Peyer's patch (tissue), 4 donors: ENCODE data around the gene ZBTB47. TPM values are rescaled to one million over a fixed set of nuclear protein-coding genes. Genes with fewer than 3 reads are reported as not detected.
A peak's percentile ranks its signal among the peaks of the same experiment; 100 is the strongest.

Experiments used
- DNase-seq, 3 donors: peaks; one replicate each; pipeline ENCODE4 v3.0.0-alpha.2; 2017 to 2019
- H3K27ac ChIP-seq, 4 donors: fragments of 200-600 bp; sonication (generic); one replicate each; pipeline ENCODE4 v1.5.1; 2016 to 2019
- H3K27me3 ChIP-seq, 2 donors: fragments of 200-600 bp; sonication (generic); one replicate each; pipeline ENCODE4 v1.5.1; 2019
- H3K36me3 ChIP-seq, 3 donors: fragments of 200-600 bp; sonication (generic); one replicate each; pipeline ENCODE4 v1.5.1; 2016 to 2019
- H3K4me1 ChIP-seq, 4 donors: fragments of 200-600 bp; sonication (generic); one replicate each; pipeline ENCODE4 v1.5.1; 2016 to 2019
- H3K4me3 ChIP-seq, 4 donors: fragments of 200-600 bp; sonication (generic); 1 replicate in 3 of 4; 2 replicates in 1 of 4; pipeline ENCODE4 v1.5.1; 2016 to 2019; ENCODE audit warnings: mild to moderate bottlenecking in 1 of 4
- H3K9me3 ChIP-seq, 4 donors: fragments of 200-600 bp; sonication (generic); one replicate each; pipeline ENCODE4 v1.5.1; 2016 to 2019; ENCODE audit warnings: mild to moderate bottlenecking in 1 of 4
- CTCF ChIP-seq, 6 experiments: fragments of 450-650 bp in 4 of 6; fragments of 200-600 bp in 2 of 6; sonication (generic) in 1 of 6; IDR thresholded peaks; one replicate each; pipeline ENCODE4 v1.5.1; 2017 to 2019; ENCODE audit warnings: antibody characterized with exemption in 6 of 6, mild to moderate bottlenecking in 3 of 6, moderate library complexity in 1 of 6
- POLR2A ChIP-seq, 2 donors: fragments of 450-650 bp; IDR thresholded peaks; one replicate each; pipeline ENCODE4 v1.5.1; 2017; ENCODE audit warnings: antibody characterized with exemption in 2 of 2, mild to moderate bottlenecking in 2 of 2, moderate library complexity in 2 of 2
- total RNA-seq, 4 donors: library from RNA; depleted of rRNA; stranded (reverse); fragments of >200 nt; gene quantifications; one replicate each; pipeline ENCODE4 v1.1.0, GENCODE V29; 2016

Gene ZBTB47
- total RNA-seq, 4 donors from 2014 or later, result 5.3 to 30.5 (median 14.7) TPM

DNA sequence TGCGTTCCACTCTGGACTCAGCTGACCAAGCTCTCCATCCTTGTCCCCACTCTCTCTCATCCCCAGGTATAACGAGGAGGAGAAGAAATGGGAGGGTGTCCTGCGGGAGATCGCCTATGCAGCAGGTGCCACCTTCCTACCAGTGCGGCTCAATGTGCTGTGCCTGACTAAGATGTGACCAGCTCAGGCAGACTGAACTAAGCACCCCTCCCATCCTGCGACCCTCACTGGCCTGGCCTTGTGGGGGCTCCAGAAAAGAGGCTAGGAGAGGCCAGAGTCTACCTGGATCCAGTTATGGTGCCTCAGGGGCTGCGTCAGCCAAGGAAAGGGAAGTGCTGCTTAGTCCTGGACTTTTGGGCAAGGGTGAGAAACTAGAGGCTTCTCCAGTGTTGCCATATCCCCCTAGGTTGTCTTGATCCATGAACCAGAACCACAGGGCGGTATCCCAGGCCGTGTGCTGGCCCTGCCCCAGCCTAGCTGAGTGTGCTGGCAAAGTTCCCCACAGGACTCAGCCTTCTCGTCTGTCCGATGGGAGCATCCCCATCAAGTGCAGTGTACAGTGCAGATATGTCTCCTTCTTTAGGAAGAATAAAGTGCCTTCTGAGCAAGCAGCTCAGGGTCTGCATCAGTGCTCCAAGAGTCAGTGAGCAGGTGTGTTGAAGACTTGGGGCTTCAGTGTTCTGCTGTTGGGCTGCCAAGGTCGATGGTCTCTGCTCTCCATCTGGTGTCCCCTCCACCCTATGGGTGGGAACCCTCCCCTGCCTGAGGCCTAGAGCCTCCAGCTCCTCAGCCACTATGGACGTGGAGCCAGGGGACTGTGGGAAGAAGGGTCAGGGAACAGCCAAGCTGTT lies 38.5 kb downstream of the ZBTB47 start:
- Histone ChIP-seq H3K27ac (no peak overlapping the region), H3K36me3 (no peaks in the 10 kb centered on the region), H3K4me1 (no peaks in the 10 kb centered on the region), H3K27me3 (no peaks in the 10 kb centered on the region), H3K9me3 (no peaks in the 10 kb centered on the region), H3K4me3 (no peak overlapping the region)
- DNase-seq, result no peak
- TF ChIP-seq POLR2A (IDR thresholded peaks at IDR 0.05) (no peak), CTCF (IDR thresholded peaks at IDR 0.05) (no peak)

DNA sequence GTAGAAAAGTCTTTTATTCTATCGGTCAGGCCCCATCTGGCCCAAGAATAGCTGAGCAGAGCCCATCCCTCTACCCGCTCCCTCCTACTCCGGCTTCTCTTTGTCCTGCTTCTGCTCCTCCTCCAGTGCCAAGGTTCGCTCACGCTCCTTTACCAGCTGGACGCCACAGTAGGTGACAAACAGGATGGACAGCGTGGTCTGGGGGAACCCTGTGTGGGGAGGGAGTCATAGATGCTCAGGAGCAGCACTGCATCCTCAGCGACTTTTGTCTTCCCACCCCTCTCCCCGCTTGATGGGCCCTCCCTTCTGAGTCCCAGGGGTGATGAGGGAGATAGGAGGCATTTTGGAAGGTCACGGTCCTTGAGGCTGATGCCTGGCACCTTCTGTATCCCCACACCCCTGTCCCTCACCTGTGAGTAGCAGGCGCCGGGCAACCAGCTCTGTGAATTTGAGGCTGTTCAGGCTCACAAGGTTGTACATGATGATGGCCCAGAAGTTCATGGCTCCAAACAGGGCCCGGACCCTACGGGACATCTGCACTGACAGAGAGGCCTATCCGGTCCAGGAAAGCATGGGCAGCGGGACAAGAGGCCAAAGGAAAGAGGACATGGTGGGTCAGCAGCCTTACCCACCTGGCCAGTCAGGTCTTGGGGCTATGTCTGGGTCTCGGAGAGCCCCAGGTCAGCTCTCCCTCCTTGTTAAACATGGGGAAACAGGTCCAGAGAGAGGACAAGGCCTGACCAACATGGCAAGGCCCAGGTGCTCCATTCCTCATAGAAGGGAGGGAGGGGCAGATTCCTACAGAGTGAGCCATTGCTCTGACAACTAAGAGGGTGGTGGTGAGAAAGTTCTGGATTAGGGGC lies 39.4 kb downstream of the ZBTB47 start:
- no peaks in the 10 kb centered on the region for H3K36me3 ChIP-seq
- H3K27me3 ChIP-seq, result no peaks in the 10 kb centered on the region
- H3K4me1 ChIP-seq, result no peaks in the 10 kb centered on the region
- H3K9me3 ChIP-seq, result no peaks in the 10 kb centered on the region
- TF ChIP-seq POLR2A (IDR thresholded peaks at IDR 0.05), result no peak
- TF ChIP-seq CTCF (IDR thresholded peaks at IDR 0.05), result no peak
- no peak for DNase-seq
- H3K4me3 ChIP-seq, result no peak overlapping the region
- no peak overlapping the region for H3K27ac ChIP-seq

DNA sequence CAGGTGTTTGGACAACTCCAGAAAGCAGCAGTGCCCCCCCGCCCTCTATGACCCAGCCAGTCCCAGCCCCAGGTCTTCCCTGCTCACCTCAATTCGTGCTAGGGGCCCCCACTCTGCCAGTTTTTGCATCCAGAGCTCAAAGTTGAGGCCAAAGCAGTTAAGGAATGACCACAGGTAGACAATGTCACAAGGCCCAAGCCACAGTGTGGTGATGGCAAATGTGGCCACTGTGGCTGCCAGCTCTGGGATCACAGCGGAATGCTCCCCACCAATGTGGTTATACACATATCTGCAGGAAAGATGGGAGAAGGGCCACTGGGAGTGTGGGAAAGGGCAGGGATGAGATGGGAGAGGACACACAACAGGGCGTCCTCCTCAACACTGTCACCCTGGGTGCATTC lies 40.0 kb downstream of the ZBTB47 start:
- no peak for TF ChIP-seq CTCF (IDR thresholded peaks at IDR 0.05)
- no peak for TF ChIP-seq POLR2A (IDR thresholded peaks at IDR 0.05)
- H3K36me3 ChIP-seq, result no peaks in the 10 kb centered on the region
- H3K9me3 ChIP-seq, result no peaks in the 10 kb centered on the region
- H3K4me3 ChIP-seq, result no peak overlapping the region
- no peak for DNase-seq
- no peaks in the 10 kb centered on the region for H3K27me3 ChIP-seq
- no peak overlapping the region for H3K27ac ChIP-seq
- H3K4me1 ChIP-seq, result no peaks in the 10 kb centered on the region

DNA sequence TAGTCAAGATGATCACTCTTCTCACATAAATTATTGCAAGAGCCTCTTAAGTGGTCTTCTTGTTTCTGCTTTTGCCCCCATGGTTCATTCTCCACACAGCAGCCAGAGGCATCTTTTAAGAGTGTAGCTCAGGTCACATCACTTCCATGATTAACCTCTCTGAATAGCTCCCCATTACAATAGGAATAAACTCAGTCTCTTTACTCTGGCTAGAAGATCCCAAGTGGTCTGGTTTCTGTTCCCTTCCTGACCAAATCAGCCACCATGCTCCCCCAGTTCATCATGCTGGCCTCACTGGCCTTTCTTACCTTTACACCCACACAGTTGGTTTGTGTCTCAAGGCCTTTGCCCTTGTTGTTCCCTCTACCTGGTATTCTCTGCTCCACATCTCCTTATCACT lies 40.9 kb downstream of the ZBTB47 start:
- Histone ChIP-seq H3K9me3 (no peaks in the 10 kb centered on the region), H3K27ac (no peak overlapping the region), H3K4me3 (no peak overlapping the region), H3K27me3 (no peaks in the 10 kb centered on the region), H3K4me1 (no peaks in the 10 kb centered on the region), H3K36me3 (no peaks in the 10 kb centered on the region)
- no peak for DNase-seq
- TF ChIP-seq CTCF (IDR thresholded peaks at IDR 0.05) (no peak), POLR2A (IDR thresholded peaks at IDR 0.05) (no peak)

DNA sequence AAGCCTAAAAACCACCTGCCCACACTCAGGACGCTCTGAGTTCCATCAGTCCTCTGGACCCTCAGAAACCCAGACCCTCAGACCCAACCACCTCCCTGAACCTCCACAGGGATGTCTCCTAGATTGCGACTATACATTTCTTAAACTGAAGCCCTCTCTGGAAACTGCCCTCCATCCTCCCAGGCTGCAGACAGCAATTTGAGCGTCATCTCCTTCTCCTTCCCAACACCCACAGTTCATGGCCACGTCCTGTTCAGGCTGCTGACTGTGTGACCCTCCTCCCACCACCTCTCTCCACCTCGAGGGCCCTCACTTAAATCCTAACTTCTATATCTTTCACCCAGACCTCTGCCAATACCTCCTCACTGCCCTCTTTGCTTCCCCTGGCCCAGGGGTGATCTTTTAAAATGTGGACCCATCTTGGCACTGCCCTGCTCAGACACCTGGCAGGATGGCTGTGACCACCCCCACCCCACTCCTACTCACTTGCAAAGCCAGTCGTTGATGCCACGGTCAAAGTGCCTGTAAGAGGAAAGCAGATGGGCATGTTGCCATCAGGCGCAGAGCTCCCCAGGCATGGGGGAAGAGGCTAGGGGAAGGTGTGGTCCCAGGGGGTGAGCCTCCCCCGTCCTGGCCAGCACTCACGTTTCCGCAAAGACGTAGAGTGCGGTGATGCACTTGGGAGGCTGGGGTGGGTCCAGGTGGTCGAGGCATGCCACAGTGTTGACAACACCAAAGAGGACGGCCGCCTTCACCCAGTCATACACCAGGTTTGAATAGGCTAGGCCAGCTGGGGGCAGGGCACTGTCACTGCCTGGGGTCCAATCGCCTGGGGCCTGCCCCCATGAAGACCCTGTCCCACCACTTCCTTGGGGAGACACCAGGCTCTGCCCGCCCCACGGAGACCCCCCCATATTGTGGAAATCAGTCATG lies 43.1 kb downstream of the ZBTB47 start:
- peak in 1 of 3 donors; percentile 43 for DNase-seq
- Histone ChIP-seq H3K27me3 (no peaks in the 10 kb centered on the region), H3K9me3 (no peaks in the 10 kb centered on the region), H3K27ac (no peak overlapping the region), H3K4me3 (no peak overlapping the region), H3K36me3 (no peaks in the 10 kb centered on the region), H3K4me1 (no peaks in the 10 kb centered on the region)
- TF ChIP-seq CTCF (IDR thresholded peaks at IDR 0.05) (no peak), POLR2A (IDR thresholded peaks at IDR 0.05) (no peak)
